PFSK-1 (cell line): ENCODE results near the gene BTBD8.

Experiments used
- REST ChIP-seq, 2 experiments: IDR thresholded peaks; 2 replicates each; pipeline versions ENCODE4 v1.6.1 to v1.8.0; 2011 to 2012; ENCODE audit warnings: low read depth in 2 of 2, low read length in 2 of 2, control low read depth in 1 of 2, inconsistent platforms in 1 of 2, mild to moderate bottlenecking in 1 of 2, moderate library complexity in 1 of 2; ENCODE audit not compliant: insufficient read depth in 1 of 2
- SIN3A ChIP-seq: IDR thresholded peaks from 2 replicates; pipeline ENCODE4 v1.6.1; 2012; ENCODE audit warnings: mild to moderate bottlenecking, low read length, moderate library complexity, borderline replicate concordance; ENCODE audit not compliant: insufficient read depth

GRCh38 chr1:92084651-92085050, 4.5 kb downstream of the BTBD8 start:
- no peak for TF ChIP-seq REST (IDR thresholded peaks at IDR 0.05; ENCODE audit: insufficient read depth in 1 of 2, low read depth in 2 of 2, low read length in 2 of 2)
- no peak for TF ChIP-seq SIN3A
